Cerebellar cortex (tissue), 1 donor: ENCODE results near the gene YIPF2.
"Not testable (repeated sequence)": the region's sequence is repeated elsewhere in the genome, so short reads cannot be mapped to it uniquely, and the experiment has no call there.

Source experiments
- DNase-seq: peaks from one replicate; pipeline ENCODE4 v3.0.0-alpha.2; 2015; ENCODE audit warnings: low spot score

YIPF2 gene

DNA sequence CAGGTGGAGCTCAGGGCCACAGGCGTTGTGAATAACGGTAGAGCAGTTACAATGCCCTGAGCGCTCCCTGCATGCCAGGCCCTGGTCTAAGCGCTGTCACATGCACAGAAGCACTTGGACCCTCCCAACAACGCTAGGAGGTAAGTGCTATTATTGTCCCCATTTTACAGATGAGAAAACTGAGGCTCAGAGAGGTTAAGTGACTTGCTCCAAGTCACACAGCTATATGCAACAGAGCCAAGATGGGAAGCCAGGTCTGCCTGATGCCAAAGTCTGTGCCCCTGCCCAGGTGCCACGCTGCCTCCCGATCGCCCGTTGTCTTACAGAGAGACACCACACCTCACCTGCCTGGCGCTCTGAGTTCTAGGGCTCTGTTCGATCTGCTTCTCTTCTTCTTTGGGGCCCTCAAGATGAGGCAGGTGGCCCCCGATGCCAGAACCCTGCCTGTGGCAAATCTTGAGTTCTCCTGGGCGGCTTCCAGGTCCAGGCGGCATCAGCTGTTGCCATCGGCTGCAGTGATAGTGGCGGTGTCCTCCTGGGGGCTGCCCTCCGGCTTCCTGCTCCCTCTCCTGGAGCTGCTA lies 20.0 kb downstream of the YIPF2 start:
- no peak for DNase-seq

DNA sequence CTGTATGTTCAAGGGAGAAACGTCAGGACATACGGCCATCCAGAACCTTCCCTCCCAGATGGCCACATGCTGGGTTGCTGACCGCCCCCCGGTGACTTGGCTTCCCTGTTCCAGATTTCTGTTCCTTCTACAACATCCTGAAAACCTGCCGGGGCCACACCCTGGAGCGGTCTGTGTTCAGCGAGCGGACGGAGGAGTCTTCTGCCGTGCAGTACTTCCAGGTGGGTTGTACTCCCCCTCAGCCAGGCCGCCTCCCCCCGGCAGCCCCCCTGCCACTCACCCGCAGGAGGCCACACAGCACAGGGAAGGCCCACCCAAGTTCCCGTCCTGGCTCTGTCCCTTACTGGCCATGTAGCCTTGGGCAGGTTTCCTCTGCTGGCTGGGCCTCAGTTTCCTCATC lies 20.5 kb downstream of the YIPF2 start:
- no peak for DNase-seq

DNA sequence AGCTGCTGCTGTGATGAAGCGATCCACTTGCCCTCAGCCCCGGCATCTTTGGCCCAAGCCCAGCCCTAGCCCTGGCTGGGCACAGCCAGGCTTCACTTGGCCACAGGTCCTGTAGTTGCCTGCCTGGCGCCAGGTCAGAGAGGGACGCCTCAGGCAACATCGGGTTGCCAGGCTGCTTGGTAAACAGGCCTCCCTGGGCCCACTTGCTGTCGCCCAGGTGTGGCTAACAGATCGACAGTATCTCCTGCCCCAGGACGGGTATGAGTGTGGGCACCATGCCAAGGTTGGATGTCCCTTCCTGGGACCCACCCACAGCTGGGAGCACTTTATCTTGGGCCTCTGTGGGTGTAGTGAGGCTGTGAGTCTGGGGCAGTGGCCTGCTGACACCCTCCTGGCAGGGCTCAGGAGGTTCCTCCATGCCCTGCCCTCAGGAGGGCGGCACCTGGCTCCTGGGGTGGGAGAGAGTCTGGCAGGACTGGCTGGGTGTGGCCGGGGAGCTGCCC lies 29.2 kb downstream of the YIPF2 start:
- DNase-seq: peak; percentile 79

DNA sequence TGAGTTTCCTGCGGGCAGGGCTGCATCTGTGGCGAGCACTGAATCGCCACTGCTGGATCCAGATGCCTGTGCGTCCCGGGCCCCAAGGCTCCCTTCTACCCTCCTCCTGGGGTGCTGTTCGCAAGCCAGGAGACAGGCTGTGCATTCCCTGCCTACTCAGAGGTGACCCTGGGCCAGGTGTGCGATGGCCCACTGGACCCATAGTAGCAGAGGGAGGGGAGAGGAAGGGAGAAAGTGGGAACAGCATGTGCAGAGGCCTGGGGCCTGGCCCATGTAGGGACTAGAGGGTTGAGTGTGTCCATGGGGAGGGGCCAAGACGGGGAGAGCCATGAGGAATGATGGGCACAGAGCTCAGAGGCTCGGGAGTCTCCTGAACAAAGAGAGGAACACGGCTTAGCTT lies 29.8 kb downstream of the YIPF2 start:
- no peak for DNase-seq

GRCh38 chr19:10896851-10897526 lies 31.4 kb downstream of the YIPF2 start:
- peak; percentile 59 for DNase-seq

DNA sequence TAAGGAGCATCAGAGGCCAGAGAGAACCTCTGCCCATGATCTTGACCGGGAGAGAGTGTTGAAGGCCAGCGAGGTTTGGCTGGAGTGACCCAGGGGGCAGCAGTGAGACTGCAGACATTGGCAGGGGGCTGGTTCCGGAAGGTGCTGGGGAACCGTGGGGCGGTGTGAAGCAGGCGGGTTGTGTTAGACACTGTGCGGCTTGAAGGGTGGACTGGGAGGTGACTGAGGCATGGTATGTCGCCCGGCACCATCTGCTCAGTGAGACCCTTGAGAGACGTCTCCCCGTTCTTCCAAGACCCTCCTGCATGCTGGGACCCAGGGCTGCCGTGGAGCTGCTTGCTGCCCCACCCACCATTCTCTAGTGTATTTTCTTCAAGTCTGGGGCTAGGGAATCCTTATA lies 32.5 kb downstream of the YIPF2 start:
- DNase-seq: no peak

GRCh38 chr19:10895363-10895762 lies 33.1 kb downstream of the YIPF2 start:
- DNase-seq: no peak

DNA sequence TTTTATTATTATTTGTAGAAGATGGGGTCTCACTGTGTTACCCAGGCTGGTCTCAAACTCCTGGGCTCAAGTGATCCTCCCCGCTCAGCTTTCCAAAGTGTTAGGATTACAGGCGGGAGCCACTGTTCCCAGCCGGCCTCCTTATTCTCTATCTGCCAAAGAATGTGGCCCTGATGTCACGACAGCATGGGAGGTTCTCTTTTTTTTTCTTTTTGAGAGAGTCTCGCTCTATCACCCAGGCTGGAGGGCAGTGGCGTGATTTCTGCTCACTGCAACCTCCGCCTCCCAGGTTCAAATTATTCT lies 33.6 kb downstream of the YIPF2 start:
- no peak for DNase-seq

DNA sequence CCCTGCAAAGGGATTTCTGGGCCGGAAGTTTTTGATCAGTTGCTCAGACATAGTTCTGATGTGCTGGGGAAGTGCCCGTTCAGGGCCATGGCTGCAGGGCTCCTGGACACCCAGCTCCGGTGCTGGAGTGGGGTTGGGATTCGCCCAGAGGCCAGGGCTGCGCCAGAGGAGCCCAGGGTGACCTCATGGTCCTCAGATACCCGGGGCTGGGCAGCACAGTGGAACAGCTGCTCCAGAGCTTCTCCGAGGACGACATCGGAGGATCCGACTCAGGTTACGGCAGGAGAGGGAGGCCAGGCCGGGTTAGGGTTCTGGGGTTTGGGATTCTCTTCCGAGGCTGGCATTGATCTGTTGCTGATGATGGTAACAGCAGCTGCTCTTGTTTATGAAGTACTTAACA lies 36.2 kb downstream of the YIPF2 start:
- DNase-seq: no peak

DNA sequence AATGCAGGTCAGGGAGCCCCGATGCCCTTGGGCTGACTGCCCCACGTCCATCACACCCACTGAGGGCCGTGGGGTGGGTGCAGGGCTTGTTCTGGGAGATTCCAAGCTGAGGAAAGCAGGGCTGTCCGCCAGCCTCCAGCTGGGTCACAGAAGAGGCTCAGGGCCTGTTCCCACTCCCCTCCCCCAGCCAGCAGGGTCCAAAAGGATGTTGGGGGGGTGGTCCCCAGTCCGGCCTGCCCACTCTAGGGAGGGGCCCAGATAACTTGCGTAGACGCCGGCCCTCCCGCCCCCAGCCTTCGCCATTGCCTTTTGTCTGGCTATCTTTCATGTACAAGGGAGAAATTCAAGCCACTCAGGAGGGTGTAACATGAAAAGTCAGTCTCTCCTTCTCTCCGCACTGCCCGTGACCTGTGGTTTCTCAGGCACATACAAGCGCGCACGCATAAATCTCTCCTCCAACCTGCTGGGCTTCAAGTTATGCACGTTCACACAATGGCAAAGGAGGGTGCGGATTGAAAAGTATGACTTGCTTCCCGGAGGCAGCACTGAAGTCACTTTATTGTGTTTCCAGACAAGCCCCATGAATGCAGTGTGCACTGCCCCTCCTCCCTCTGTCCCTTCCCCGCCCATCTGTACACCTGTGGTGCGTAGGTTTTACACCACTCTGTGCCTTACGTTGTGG lies 36.9 kb downstream of the YIPF2 start:
- DNase-seq: no peak

GRCh38 chr19:10889880-10890279 lies 38.6 kb downstream of the YIPF2 start:
- no peak for DNase-seq

DNA sequence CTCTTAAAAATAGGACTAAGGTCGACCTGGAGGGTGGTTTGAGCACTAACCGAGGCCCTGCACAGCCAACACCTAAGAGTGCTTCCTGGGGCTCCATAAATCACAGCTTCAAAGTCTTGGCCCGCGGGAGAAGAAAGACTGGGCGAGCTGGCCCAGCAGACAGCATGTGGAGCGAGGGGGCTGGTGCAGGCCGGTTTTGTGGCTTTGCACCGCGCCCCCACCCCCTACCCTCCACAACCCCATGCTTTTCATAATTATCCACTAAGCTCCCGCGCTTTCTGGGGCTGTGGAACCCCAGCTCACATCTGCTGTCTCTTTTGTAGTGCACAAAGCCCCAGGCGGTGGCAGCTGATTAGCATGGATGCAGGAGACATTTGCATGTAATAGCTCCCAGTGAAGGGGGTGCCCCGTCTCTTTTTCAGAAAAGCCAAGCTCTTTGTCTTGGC lies 40.0 kb downstream of the YIPF2 start:
- no peak for DNase-seq

- DNase-seq: no peak
Observed at GRCh38 chr19:10887616-10888367, 40.6 kb downstream of the YIPF2 start.

DNA sequence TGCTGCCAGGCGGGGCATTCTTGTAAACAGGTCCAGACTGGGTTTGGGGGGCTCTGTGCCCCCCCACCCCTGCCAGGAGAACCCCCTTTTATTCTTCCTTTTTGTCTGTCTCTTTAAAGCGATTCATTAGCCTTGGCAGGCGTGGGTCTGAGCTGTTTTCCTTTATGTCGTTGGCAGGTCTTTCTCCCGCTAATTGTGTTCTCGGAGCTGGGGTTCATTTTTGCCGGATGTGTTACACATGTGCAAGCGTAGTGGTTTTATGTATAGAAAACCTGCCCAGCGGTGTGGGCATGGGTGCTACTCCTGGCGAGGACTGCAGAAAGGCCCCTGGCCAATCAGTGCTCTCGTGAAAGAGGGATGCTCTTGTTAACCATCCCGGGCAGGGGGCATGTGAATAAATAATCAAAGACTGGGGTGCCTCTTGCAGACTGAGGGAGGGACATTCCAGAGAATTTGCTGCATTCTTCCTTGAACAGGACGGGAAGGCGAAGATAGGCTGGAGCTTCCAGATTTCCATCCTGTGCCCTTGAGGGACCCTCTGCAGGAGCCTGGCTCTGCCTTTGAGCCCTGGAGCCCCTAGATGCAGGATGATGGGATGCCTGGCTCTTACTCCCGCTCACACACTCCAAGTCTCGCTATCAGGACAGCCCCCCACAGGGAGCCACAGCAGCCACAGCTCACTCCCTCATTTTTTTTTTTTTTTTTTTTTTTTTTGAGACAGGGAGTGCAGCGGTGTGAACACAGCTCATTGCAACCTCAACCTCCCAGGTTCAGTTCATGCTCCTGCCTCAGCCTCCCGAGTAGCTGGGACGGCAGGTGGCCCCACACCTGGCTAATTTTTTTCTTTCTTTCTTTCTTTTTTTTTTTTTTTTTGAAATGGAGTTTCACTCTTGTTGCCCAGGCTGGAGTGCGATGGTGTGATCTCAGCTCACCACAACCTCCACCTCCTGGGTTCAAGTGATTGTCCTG lies 43.0 kb downstream of the YIPF2 start:
- no peak for DNase-seq

GRCh38 chr19:10884274-10884673 lies 44.2 kb downstream of the YIPF2 start:
- no peak for DNase-seq

- no peak for DNase-seq
Observed at GRCh38 chr19:10882108-10882457, 46.4 kb downstream of the YIPF2 start.

DNA sequence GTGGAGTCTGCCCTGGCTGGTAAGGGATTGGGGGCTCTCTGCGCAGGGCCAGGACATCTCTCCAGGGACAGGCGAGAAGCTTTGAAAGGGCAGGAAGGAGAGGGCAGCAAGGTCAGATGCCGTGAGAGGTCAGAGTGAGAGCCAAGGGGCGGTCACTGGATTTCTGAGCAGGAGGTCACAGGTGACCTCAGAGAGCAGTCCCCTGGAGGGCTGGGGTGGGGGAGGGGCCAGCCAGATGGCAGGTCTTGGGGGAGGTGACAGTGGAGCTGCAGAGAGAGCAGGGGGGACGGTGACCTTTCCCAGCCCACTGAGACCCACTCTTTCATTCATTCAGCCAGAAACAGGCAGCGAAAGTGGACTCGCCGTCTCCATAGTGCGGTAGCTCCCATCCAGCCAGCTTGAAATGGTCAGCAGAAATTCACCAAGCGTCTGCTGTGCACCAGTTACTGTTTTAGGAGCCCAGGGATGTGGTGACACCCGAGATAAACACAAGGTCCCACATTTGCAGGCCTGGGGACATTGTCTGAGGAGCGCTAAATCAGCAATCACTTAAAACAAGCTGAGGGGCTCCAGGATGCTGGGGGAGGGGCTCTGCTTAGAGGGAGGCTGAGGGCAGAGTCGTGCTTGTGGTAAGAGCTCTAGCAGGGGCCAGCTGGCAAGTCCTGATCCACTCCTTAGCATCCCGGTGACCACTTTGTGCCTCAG lies 46.9 kb downstream of the YIPF2 start:
- DNase-seq: no peak

GRCh38 chr19:10878253-10878652 lies 50.2 kb downstream of the YIPF2 start:
- no peak for DNase-seq

DNA sequence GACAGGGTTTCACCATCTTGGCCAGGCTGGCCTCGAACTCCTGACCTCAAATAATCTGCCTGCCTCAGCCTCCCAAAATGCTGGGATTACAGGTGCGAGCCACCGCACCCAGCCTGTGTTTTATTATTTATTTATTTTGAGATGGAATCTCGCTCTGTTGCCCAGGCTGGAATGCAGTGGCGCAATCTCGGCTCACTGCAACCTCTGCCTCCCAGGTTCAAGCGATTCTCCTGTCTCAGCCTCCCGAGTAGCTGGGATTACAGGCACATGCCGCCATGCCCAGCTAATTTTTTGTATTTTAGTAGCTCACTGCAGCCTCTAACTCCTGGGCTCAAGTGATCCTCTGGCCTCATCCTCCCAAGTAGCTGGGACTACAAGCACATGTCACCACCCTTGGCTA lies 50.8 kb downstream of the YIPF2 start:
- not testable (repeated sequence) for DNase-seq

GRCh38 chr19:10876459-10877240 lies 51.8 kb downstream of the YIPF2 start:
- DNase-seq: no peak
